Smooth muscle cell (in vitro differentiated cells): ENCODE measurements around the gene LRP1-AS. TPM values are rescaled to one million over a fixed set of nuclear protein-coding genes. Genes with fewer than 3 reads are reported as not detected.
"Not testable (repeated sequence)": the region's sequence is repeated elsewhere in the genome, so short reads cannot be mapped to it uniquely, and the experiment has no call there.

ENCODE experiments used
- DNase-seq: peaks from one replicate; lab custom pipeline; 2025; ENCODE audit not compliant: unreplicated experiment; lab: John Stamatoyannopoulos, UW
- H2AFZ ChIP-seq: fragments of 200-600 bp; sonication (generic); 2 replicates; pipeline ENCODE4 v1.6.0; 2016; ENCODE audit warnings: antibody characterized with exemption, low read depth, mild to moderate bottlenecking
- H3F3A ChIP-seq: fragments of 200-600 bp; sonication (generic); 2 replicates; pipeline ENCODE4 v1.6.0; 2017; ENCODE audit warnings: antibody characterized with exemption, low read depth
- H3K27ac ChIP-seq: fragments of 200-600 bp; sonication (generic); 2 replicates; pipeline ENCODE4 v1.5.1; 2016; ENCODE audit warnings: low read depth, mild to moderate bottlenecking
- H3K27me3 ChIP-seq: fragments of 200-600 bp; sonication (generic); 2 replicates; pipeline ENCODE4 v1.6.1; 2016; ENCODE audit warnings: low read depth, mild to moderate bottlenecking
- H3K36me3 ChIP-seq: fragments of 200-600 bp; sonication (generic); 2 replicates; pipeline ENCODE4 v1.5.1; 2016; ENCODE audit warnings: low read depth
- H3K4me1 ChIP-seq: fragments of 200-600 bp; sonication (generic); 2 replicates; pipeline ENCODE4 v1.5.1; 2016; ENCODE audit warnings: low read depth
- H3K4me2 ChIP-seq: fragments of 200-600 bp; sonication (generic); 2 replicates; pipeline ENCODE4 v1.6.0; 2016; ENCODE audit warnings: mild to moderate bottlenecking
- H3K4me3 ChIP-seq: fragments of 200-600 bp; sonication (generic); 2 replicates; pipeline ENCODE4 v1.5.1; 2016; ENCODE audit warnings: mild to moderate bottlenecking
- H3K79me2 ChIP-seq: fragments of 200-600 bp; sonication (generic); 2 replicates; pipeline ENCODE4 v1.6.0; 2016; ENCODE audit warnings: low read depth, mild to moderate bottlenecking
- H3K9ac ChIP-seq: fragments of 200-600 bp; sonication (generic); 2 replicates; pipeline ENCODE4 v1.6.0; 2016; ENCODE audit warnings: low read depth
- H3K9me3 ChIP-seq: fragments of 200-600 bp; sonication (generic); replicated peaks from 2 replicates; pipeline ENCODE4 v1.5.1; 2016; ENCODE audit warnings: low read depth
- H4K20me1 ChIP-seq: fragments of 200-600 bp; sonication (generic); 2 replicates; pipeline ENCODE4 v1.6.0; 2016; ENCODE audit warnings: low read depth
- WGBS: methylation state at CpG from one replicate; pipeline ENCODE4 v1.1.7; 2016; ENCODE audit warnings: low lambda C conversion rate; 5-methylcytosine and 5-hydroxymethylcytosine counted together
- polyA plus RNA-seq: library from polyadenylated mRNA; unstranded; fragments of >200 nt; fragmentation: Nextera tagmentation; extraction: Ambion mirVana; gene quantifications from 2 replicates; pipeline ENCODE4 v1.2.1, GENCODE V29; 2016
- total RNA-seq: library from RNA; depleted of rRNA; stranded (reverse); fragments of >200 nt; gene quantifications from 2 replicates; pipeline ENCODE4 v1.2.3, GENCODE V29; 2014
- TF ChIP-seq, protein P1 (sequence below): fragments of 200-600 bp; sonication (generic); IDR thresholded peaks from 2 replicates; pipeline ENCODE4 v1.5.1; 2017; ENCODE audit warnings: borderline replicate concordance, mild to moderate bottlenecking, antibody characterized with exemption; ENCODE audit not compliant: insufficient read depth, poor library complexity, severe bottlenecking

LRP1-AS gene
- total and polyA plus RNA-seq, 2 experiments from 2014 or later: not detected

DNA sequence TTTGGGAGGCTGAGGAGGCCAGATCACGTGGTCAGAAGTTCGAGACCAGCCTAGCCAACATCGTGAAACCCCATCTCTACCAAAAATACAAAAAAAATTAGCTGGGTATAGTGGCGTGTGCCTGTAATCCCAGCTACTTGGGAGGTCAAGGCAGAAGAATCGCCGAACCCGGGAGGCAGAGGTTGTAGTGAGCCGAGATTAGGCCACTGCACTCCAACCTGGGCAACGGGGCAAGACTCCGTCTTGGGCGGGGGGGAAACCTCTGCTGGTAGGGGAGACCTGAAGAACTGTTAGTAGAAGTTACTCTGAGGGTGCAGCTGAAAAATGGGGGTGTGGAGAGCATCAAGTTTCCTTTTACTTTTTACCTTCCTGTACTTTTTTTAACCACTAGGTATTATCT is 21.4 kb downstream of the LRP1-AS start:
- Histone ChIP-seq H3F3A (peaks cover 7% of the 10 kb centered on the region), H3K9me3 (no peaks in the 10 kb centered on the region), H2AFZ (no peak overlapping the region), H3K4me3 (no peak overlapping the region), H3K36me3 (no peaks in the 10 kb centered on the region), H3K9ac (no peak overlapping the region), H4K20me1 (peaks cover 18% of the 10 kb centered on the region), H3K27ac (no peak overlapping the region), H3K4me1 (peaks cover 16% of the 10 kb centered on the region), H3K4me2 (no peak overlapping the region), H3K79me2 (peaks cover 28% of the 10 kb centered on the region), H3K27me3 (no peaks in the 10 kb centered on the region)
- no peak for DNase-seq
- TF ChIP-seq, protein P1, sequence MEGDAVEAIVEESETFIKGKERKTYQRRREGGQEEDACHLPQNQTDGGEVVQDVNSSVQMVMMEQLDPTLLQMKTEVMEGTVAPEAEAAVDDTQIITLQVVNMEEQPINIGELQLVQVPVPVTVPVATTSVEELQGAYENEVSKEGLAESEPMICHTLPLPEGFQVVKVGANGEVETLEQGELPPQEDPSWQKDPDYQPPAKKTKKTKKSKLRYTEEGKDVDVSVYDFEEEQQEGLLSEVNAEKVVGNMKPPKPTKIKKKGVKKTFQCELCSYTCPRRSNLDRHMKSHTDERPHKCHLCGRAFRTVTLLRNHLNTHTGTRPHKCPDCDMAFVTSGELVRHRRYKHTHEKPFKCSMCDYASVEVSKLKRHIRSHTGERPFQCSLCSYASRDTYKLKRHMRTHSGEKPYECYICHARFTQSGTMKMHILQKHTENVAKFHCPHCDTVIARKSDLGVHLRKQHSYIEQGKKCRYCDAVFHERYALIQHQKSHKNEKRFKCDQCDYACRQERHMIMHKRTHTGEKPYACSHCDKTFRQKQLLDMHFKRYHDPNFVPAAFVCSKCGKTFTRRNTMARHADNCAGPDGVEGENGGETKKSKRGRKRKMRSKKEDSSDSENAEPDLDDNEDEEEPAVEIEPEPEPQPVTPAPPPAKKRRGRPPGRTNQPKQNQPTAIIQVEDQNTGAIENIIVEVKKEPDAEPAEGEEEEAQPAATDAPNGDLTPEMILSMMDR: no peak
- WGBS: 94% methylated on average over 11 of the region's 11 CpGs

DNA sequence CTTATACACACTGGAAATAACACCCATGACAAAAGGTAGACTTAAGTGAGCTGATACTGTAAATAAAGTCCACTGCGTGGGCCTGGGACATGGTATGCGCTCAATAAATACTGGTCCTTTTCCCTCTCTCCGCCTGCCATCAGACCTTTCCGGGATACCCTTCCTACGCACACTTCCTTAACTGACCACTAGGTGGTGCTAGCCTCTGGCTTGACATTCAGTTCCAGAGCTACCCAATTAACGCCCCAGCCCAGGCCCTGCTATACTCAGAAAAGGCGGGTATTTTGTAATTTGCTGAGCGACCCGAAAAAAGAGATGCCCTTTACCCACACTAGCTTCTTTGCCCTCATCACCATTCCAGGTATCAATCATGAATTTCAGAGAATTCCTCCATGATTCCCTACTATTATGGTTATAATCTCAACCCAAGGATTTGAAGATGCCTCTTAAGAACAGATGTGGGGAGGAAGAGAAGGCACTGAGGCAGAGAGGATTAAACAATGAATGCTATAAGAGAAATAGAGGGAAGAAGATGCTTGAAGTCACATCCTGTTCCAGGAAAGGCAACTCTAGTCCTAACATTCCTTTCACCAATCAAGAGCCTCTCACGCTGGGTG is 23.1 kb downstream of the LRP1-AS start:
- 23% methylated on average over 10 of the region's 10 CpGs for WGBS
- TF ChIP-seq, protein P1: peak; percentile 91

DNA sequence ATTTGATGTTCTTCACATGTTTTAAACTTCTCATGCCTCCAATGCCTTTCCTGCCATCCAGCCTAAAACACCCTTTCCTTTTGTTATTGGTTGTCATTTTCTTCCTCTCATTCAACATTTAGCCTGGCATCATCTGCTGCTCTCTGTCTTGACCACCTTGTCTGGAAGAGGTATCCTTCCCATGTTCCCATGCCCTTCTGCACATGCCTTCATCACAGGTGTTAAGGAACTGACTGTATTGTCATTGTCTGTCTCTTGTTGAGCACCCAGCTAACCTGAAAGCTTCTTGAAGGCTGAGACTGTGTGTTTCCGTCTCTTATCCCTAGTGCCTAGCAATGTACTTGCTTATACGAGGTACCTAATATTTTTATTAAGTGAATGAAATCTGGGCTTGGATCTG is 23.6 kb downstream of the LRP1-AS start:
- Histone ChIP-seq H3K27me3 (no peaks in the 10 kb centered on the region), H3K36me3 (no peaks in the 10 kb centered on the region), H3K4me1 (no peaks in the 10 kb centered on the region), H3K4me3 (no peak overlapping the region), H3K9ac (no peak overlapping the region), H2AFZ (no peak overlapping the region), H4K20me1 (no peaks in the 10 kb centered on the region), H3F3A (no peaks in the 10 kb centered on the region), H3K9me3 (no peaks in the 10 kb centered on the region), H3K79me2 (peaks cover 5% of the 10 kb centered on the region), H3K4me2 (no peak overlapping the region), H3K27ac (no peak overlapping the region)
- TF ChIP-seq, protein P1: no peak
- no peak for DNase-seq
- 51% methylated on average over 2 of the region's 2 CpGs for WGBS

More for the DNA sequence above, 23.1 kb downstream of the LRP1-AS start:
- H3K4me1 ChIP-seq: no peaks in the 10 kb centered on the region
- H3K79me2 ChIP-seq: peaks cover 11% of the 10 kb centered on the region
- no peak overlapping the region for H3K4me3 ChIP-seq
- H3K4me2 ChIP-seq: no peak overlapping the region
- H3K27me3 ChIP-seq: no peaks in the 10 kb centered on the region
- H3K36me3 ChIP-seq: no peaks in the 10 kb centered on the region
- H3K9me3 ChIP-seq: no peaks in the 10 kb centered on the region
- H3K27ac ChIP-seq: no peak overlapping the region
- H3F3A ChIP-seq: no peaks in the 10 kb centered on the region
- no peak overlapping the region for H3K9ac ChIP-seq
- H2AFZ ChIP-seq: no peak overlapping the region
- H4K20me1 ChIP-seq: peaks cover 1% of the 10 kb centered on the region
- DNase-seq: peak; percentile 25

DNA sequence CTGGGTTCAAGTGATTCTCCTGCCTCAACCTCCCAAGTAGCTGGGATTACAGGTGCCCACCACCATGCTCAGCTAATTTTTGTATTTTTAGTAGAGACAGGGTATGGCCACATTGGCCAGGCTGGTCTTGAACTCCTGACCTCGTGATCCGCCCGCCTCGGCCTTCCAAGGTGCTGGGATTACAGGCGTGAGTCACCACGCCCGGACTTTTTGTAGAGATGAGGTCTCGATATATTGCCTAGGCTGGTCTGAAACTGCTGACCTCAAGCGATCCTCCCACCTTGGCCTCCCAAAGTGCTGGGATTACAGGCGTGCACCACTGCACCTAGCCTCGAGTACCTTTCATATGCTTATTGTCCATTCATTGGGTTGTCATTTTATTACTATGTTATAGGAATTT is 26.7 kb downstream of the LRP1-AS start:
- H3K9me3 ChIP-seq: not testable (repeated sequence)

More for the DNA sequence above, 26.7 kb downstream of the LRP1-AS start:
- WGBS: 94% methylated on average over 11 of the region's 11 CpGs
- H3K4me1 ChIP-seq, H3K27me3 ChIP-seq, DNase-seq, H3K9ac ChIP-seq, H2AFZ ChIP-seq, H3K27ac ChIP-seq, H4K20me1 ChIP-seq, H3F3A ChIP-seq, H3K36me3 ChIP-seq, H3K4me2 ChIP-seq, H3K4me3 ChIP-seq, H3K79me2 ChIP-seq: not testable (repeated sequence)
